Mesenchymal stem cell (in vitro differentiated cells and primary cell): Measurements from ENCODE around the gene CDK11A.
A peak's percentile ranks its signal among the peaks of the same experiment; 100 is the strongest.
"Not testable (repeated sequence)": the region's sequence is repeated elsewhere in the genome, so short reads cannot be mapped to it uniquely, and the experiment has no call there.

Experiments used
- DNase-seq: peaks from one replicate; pipeline ENCODE4 v3.0.0-alpha.2; 2013
- H2AFZ ChIP-seq: one replicate; pipeline ENCODE4 v1.6.1; 2013; ENCODE audit warnings: low read depth, mild to moderate bottlenecking, control low read depth, inconsistent platforms, low read length, moderate library complexity
- H2AK5ac ChIP-seq: 2 replicates; pipeline ENCODE4 v1.6.1; 2013; ENCODE audit warnings: low read length, moderate library complexity, mild to moderate bottlenecking, inconsistent platforms; ENCODE audit not compliant: severe bottlenecking
- H2BK120ac ChIP-seq: one replicate; pipeline ENCODE4 v1.6.1; 2013; ENCODE audit warnings: low read depth, mild to moderate bottlenecking, inconsistent platforms, low read length, moderate library complexity
- H2BK12ac ChIP-seq, 2 experiments: one replicate each; pipeline ENCODE4 v1.6.1; 2013; ENCODE audit warnings: inconsistent platforms in 2 of 2, low read length in 2 of 2, mild to moderate bottlenecking in 2 of 2, moderate library complexity in 2 of 2, control low read depth in 1 of 2
- H2BK15ac ChIP-seq: one replicate; pipeline ENCODE4 v1.6.1; 2013; ENCODE audit warnings: mild to moderate bottlenecking, low read depth, inconsistent platforms; ENCODE audit not compliant: poor library complexity, severe bottlenecking
- H2BK5ac ChIP-seq: 2 replicates; pipeline ENCODE4 v1.6.1; 2013; ENCODE audit warnings: low read depth, mild to moderate bottlenecking, low read length, control low read depth, inconsistent platforms; ENCODE audit not compliant: poor library complexity, severe bottlenecking
- H3K14ac ChIP-seq, 2 experiments: one replicate each; pipeline ENCODE4 v1.6.1; 2013; ENCODE audit warnings: inconsistent platforms in 2 of 2, low read length in 2 of 2, control low read depth in 1 of 2, mild to moderate bottlenecking in 1 of 2, moderate library complexity in 1 of 2
- H3K18ac ChIP-seq, 2 experiments: one replicate each; pipeline ENCODE4 v1.6.1; 2013; ENCODE audit warnings: inconsistent platforms in 2 of 2, low read length in 2 of 2, control low read depth in 1 of 2, low read depth in 1 of 2, mild to moderate bottlenecking in 1 of 2
- H3K23ac ChIP-seq, 2 experiments: one replicate each; pipeline ENCODE4 v1.6.1; 2013; ENCODE audit warnings: inconsistent platforms in 2 of 2, low read length in 2 of 2, mild to moderate bottlenecking in 2 of 2, moderate library complexity in 2 of 2, control low read depth in 1 of 2
- H3K27ac ChIP-seq: 2 replicates; pipeline ENCODE4 v1.5.1; 2013; ENCODE audit warnings: mild to moderate bottlenecking, moderate library complexity, low read length, control low read depth, inconsistent platforms; ENCODE audit not compliant: poor library complexity, severe bottlenecking
- H3K27me3 ChIP-seq, 2 experiments: 2 replicates each; pipeline versions ENCODE4 v1.6.1 to v1.7.0; 2013; ENCODE audit warnings: low read length in 2 of 2, mild to moderate bottlenecking in 2 of 2, moderate library complexity in 2 of 2, control low read depth in 1 of 2, inconsistent platforms in 1 of 2; ENCODE audit not compliant: control insufficient read depth in 1 of 2, insufficient read depth in 1 of 2
- H3K36me3 ChIP-seq, 2 experiments: 2 replicates each; pipeline versions ENCODE4 v1.6.1 to v1.7.0; 2013; ENCODE audit warnings: low read length in 2 of 2, control low read depth in 1 of 2, inconsistent platforms in 1 of 2, low read depth in 1 of 2, mild to moderate bottlenecking in 1 of 2; ENCODE audit not compliant: insufficient read depth in 2 of 2, control insufficient read depth in 1 of 2
- H3K4ac ChIP-seq, 2 experiments: one replicate each; pipeline ENCODE4 v1.6.1; 2013; ENCODE audit warnings: inconsistent platforms in 2 of 2, low read length in 2 of 2, mild to moderate bottlenecking in 2 of 2, moderate library complexity in 2 of 2, control low read depth in 1 of 2, low read depth in 1 of 2
- H3K4me1 ChIP-seq: 2 replicates; pipeline ENCODE4 v1.6.1; 2013; ENCODE audit warnings: low read depth, low read length, control low read depth; ENCODE audit not compliant: control insufficient read depth, insufficient read depth
- H3K4me2 ChIP-seq: 2 replicates; pipeline ENCODE4 v1.6.1; 2013; ENCODE audit warnings: low read length, mild to moderate bottlenecking, inconsistent platforms; ENCODE audit not compliant: poor library complexity, severe bottlenecking
- H3K4me3 ChIP-seq, 2 experiments: 2 replicates each; pipeline versions ENCODE4 v1.5.1 to v1.7.0; 2013; ENCODE audit warnings: low read length in 2 of 2, mild to moderate bottlenecking in 2 of 2, control low read depth in 1 of 2, low read depth in 1 of 2; ENCODE audit not compliant: insufficient read depth in 1 of 2
- H3K79me1 ChIP-seq: replicated peaks from 2 replicates; pipeline ENCODE4 v1.6.1; 2013; ENCODE audit warnings: mild to moderate bottlenecking, control low read depth, low read length, inconsistent platforms; ENCODE audit not compliant: poor library complexity, severe bottlenecking
- H3K9ac ChIP-seq: 2 replicates; pipeline ENCODE4 v1.7.0; 2013; ENCODE audit warnings: mild to moderate bottlenecking, low read length, moderate library complexity
- H3K9me3 ChIP-seq: 2 replicates; pipeline ENCODE4 v1.7.0; 2013; ENCODE audit warnings: mild to moderate bottlenecking, low read length; ENCODE audit not compliant: control insufficient read depth
- H4K8ac ChIP-seq: one replicate; pipeline ENCODE4 v1.6.1; 2013; ENCODE audit warnings: inconsistent platforms, mild to moderate bottlenecking, low read length, moderate library complexity
- H4K91ac ChIP-seq: one replicate; pipeline ENCODE4 v1.6.1; 2013; ENCODE audit warnings: mild to moderate bottlenecking, low read length, inconsistent platforms
- WGBS: methylation state at CpG from one replicate; pipeline ENCODE4 v1.1.7; 2013; ENCODE audit warnings: mixed read lengths; 5-methylcytosine and 5-hydroxymethylcytosine counted together

The CDK11A gene

DNA sequence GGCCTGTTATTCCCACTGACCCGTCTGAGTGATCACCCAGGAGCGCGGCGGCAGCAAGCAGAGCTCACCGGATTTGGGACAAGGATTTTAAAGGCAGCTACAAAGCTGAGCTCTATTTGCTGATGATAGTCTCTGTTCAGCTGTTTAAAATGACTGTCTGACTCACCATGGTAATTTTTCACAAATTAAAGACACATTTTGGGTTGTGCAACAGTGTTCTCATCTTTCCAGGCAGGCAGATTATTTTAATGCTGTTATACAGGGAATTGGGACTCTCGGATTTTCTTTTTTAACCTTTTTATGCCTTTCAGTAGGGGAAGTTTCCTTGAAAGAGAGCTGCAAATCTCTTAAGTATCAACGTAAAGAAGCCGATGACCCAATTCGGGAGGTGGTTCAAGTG is 61.8 kb downstream of the CDK11A start:
- H4K91ac ChIP-seq, H3K27me3 ChIP-seq, H3K23ac ChIP-seq, H3K4me1 ChIP-seq, H3K79me1 ChIP-seq, H3K9me3 ChIP-seq, H2AFZ ChIP-seq, H2BK120ac ChIP-seq, H2BK12ac ChIP-seq, H2BK5ac ChIP-seq, H2AK5ac ChIP-seq, H3K4me2 ChIP-seq, H3K18ac ChIP-seq, H2BK15ac ChIP-seq, H3K14ac ChIP-seq, H3K27ac ChIP-seq, H3K4ac ChIP-seq, H4K8ac ChIP-seq: not testable (repeated sequence)
- DNase-seq = peak; percentile 17
- Histone ChIP-seq H3K36me3 (peaks cover 20 to 33% of the 10 kb centered on the region in 2 experiments), H3K4me3 (peak overlapping the region in 1 of 2 experiments; percentile 37), H3K9ac (peak overlapping the region; percentile 78)
- 92% methylated on average over 4 of the region's 9 CpGs for WGBS

DNA sequence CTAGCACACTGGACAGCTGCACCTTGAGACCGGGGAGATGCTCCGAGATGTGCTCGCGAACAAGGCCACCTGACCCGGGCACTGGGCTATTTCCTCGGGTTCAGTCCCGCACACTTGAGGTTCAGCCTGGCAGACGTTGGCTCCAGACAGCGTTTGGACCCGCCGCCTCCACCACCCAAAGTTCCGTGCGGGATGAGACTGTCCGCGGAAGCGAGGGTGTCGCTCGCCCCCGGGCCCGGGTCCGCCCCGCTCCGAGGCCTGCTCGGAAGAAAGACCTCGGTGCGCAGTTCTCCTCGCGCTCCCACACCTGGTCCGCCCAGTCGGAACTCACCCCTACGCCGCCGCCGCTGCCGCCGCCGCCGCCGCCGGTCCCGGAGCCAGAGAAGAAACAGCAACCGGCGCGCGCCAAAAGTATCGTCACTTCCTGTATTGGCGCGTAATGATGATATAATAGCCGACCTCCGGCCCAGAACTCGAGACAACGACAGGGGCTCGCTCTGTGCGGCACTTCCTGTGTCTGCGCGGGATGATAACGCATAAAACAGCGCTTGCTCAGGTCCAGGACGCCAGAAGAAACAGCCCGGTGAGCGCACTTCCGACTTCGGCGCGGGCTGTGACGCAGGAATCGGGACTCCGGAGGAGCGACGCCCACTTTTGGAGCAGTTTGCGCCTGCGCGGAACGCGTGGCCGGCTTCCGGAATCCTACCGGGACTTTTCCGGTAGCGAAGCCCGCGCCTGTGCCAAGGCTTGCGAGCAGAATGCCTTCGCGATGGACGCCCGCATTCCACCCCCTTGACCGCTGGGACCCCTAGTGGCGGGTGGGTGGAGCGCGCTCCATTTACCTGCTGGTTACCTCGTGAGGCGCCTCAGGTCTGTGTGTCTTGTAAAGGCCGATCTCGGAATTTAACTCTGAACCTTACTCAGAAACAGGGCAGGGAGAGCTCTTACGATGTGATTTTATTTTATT is 65.3 kb downstream of the CDK11A start, which contains the start of gene CDK11B:
Gene CDK11B, minus strand, starts transcription at position 422 of the 967 bp plus-strand sequence. CDS start 1,519 bp downstream, outside the sequence.
- H3K4me3 ChIP-seq = peak within 1 kb of the TSS; percentile 78 to 81
- H3K27ac ChIP-seq = peak within 1 kb of the TSS; percentile 100
- WGBS = under 1% methylated on average over 51 of the region's 96 CpGs
- H2BK5ac ChIP-seq = peak within 1 kb of the TSS; percentile 99
- H3K14ac ChIP-seq, H3K27me3 ChIP-seq, H2AK5ac ChIP-seq, H3K23ac ChIP-seq, H3K4me1 ChIP-seq, H3K9me3 ChIP-seq: not testable (repeated sequence)
- peak within 1 kb of the TSS; percentile 57 for H3K4me2 ChIP-seq
- H3K36me3 ChIP-seq = peaks cover 31% of the 10 kb centered on the region in 2 experiments
- H2BK12ac ChIP-seq = peak within 1 kb of the TSS in 1 of 2 experiments; percentile 77
- peak within 1 kb of the TSS; percentile 96 to 99 for H3K18ac ChIP-seq
- peak within 1 kb of the TSS; percentile 96 for H4K8ac ChIP-seq
- H3K9ac ChIP-seq = peak within 1 kb of the TSS; percentile 93
- peak; percentile 96 for DNase-seq
- peak within 1 kb of the TSS; percentile 75 to 98 for H3K4ac ChIP-seq
- peak within 1 kb of the TSS; percentile 81 for H2AFZ ChIP-seq
- peak within 1 kb of the TSS; percentile 97 for H2BK120ac ChIP-seq
- peak within 1 kb of the TSS; percentile 98 for H4K91ac ChIP-seq
- H2BK15ac ChIP-seq = peak within 1 kb of the TSS; percentile 89
- peaks cover 13% of the 10 kb centered on the region for H3K79me1 ChIP-seq
